Trophoblast cell (in vitro differentiated cells and primary cell): ENCODE measurements around the gene L3MBTL4.

ENCODE experiments used
- DNase-seq, 2 donors: peaks; one replicate each; pipeline ENCODE4 v3.0.0-alpha.2; 2016
- H2AFZ ChIP-seq: 2 replicates; pipeline ENCODE4 v1.6.1; 2013; ENCODE audit warnings: low read length, moderate library complexity, mild to moderate bottlenecking; ENCODE audit not compliant: insufficient read depth, poor library complexity
- H2AK5ac ChIP-seq: 2 replicates; pipeline ENCODE4 v1.6.1; 2013; ENCODE audit warnings: mild to moderate bottlenecking, low read length
- H2BK120ac ChIP-seq: 2 replicates; pipeline ENCODE4 v1.6.1; 2013; ENCODE audit warnings: low read length, mild to moderate bottlenecking, moderate library complexity; ENCODE audit not compliant: insufficient read depth, poor library complexity
- H2BK12ac ChIP-seq: 2 replicates; pipeline ENCODE4 v1.6.1; 2013; ENCODE audit warnings: mild to moderate bottlenecking, low read length, moderate library complexity
- H2BK5ac ChIP-seq: 2 replicates; pipeline ENCODE4 v1.6.1; 2013; ENCODE audit warnings: low read length, low read depth, moderate library complexity, mild to moderate bottlenecking; ENCODE audit not compliant: poor library complexity
- H3K14ac ChIP-seq: 2 replicates; pipeline ENCODE4 v1.6.1; 2013; ENCODE audit warnings: mild to moderate bottlenecking, low read length
- H3K18ac ChIP-seq: 2 replicates; pipeline ENCODE4 v1.6.1; 2013; ENCODE audit warnings: mild to moderate bottlenecking, low read length
- H3K23ac ChIP-seq: 2 replicates; pipeline ENCODE4 v1.6.1; 2013; ENCODE audit warnings: low read length
- H3K27ac ChIP-seq: 2 replicates; pipeline ENCODE4 v1.5.1; 2013; ENCODE audit warnings: low read depth, mild to moderate bottlenecking, inconsistent platforms, low read length, moderate library complexity
- H3K27me3 ChIP-seq: 2 replicates; pipeline ENCODE4 v1.6.1; 2013; ENCODE audit warnings: inconsistent platforms, mild to moderate bottlenecking, low read length, moderate library complexity; ENCODE audit not compliant: insufficient read depth
- H3K36me3 ChIP-seq, 2 experiments: 1 replicate in 1 of 2; 2 replicates in 1 of 2; pipeline ENCODE4 v1.6.1; 2013; ENCODE audit warnings: low read length in 2 of 2, mild to moderate bottlenecking in 2 of 2, moderate library complexity in 1 of 2; ENCODE audit not compliant: insufficient read depth in 2 of 2, control insufficient read depth in 1 of 2
- H3K4ac ChIP-seq: 2 replicates; pipeline ENCODE4 v1.6.1; 2013; ENCODE audit warnings: low read depth, mild to moderate bottlenecking, low read length, moderate library complexity
- H3K4me1 ChIP-seq, 2 experiments: 1 replicate in 1 of 2; 2 replicates in 1 of 2; pipeline ENCODE4 v1.6.1; 2013; ENCODE audit warnings: low read length in 2 of 2, mild to moderate bottlenecking in 2 of 2, moderate library complexity in 1 of 2; ENCODE audit not compliant: insufficient read depth in 2 of 2, control insufficient read depth in 1 of 2
- H3K4me2 ChIP-seq: 2 replicates; pipeline ENCODE4 v1.6.1; 2013; ENCODE audit warnings: inconsistent platforms, mild to moderate bottlenecking, low read length, moderate library complexity
- H3K4me3 ChIP-seq: 2 replicates; pipeline ENCODE4 v1.5.1; 2013; ENCODE audit warnings: mild to moderate bottlenecking, low read depth, low read length, inconsistent platforms
- H3K79me1 ChIP-seq: one replicate; pipeline ENCODE4 v1.6.1; 2013; ENCODE audit warnings: low read length
- H3K79me2 ChIP-seq: 2 replicates; pipeline ENCODE4 v1.6.1; 2013; ENCODE audit warnings: low read length, mild to moderate bottlenecking; ENCODE audit not compliant: control insufficient read depth, insufficient read depth, poor library complexity
- H3K9ac ChIP-seq: 2 replicates; pipeline ENCODE4 v1.6.1; 2013; ENCODE audit warnings: mild to moderate bottlenecking, low read length
- H3K9me3 ChIP-seq: 2 replicates; pipeline ENCODE4 v1.6.1; 2013; ENCODE audit warnings: low read depth, mild to moderate bottlenecking, control low read depth, inconsistent platforms, low read length; ENCODE audit not compliant: insufficient read depth
- H4K12ac ChIP-seq: 2 replicates; pipeline ENCODE4 v1.6.1; 2013; ENCODE audit warnings: low read depth, mild to moderate bottlenecking, low read length, moderate library complexity
- H4K8ac ChIP-seq: 2 replicates; pipeline ENCODE4 v1.6.1; 2013; ENCODE audit warnings: low read depth, mild to moderate bottlenecking, low read length, moderate library complexity
- H4K91ac ChIP-seq: one replicate; pipeline ENCODE4 v1.6.1; 2013; ENCODE audit warnings: low read depth, mild to moderate bottlenecking, low read length, moderate library complexity
- WGBS: extraction: QIAGEN DNeasy Blood & Tissue Kit; methylation state at CpG from one replicate; pipeline ENCODE4 v1.1.7; 2013; ENCODE audit warnings: missing lambda C conversion rate; ENCODE audit not compliant: insufficient read length, insufficient coverage; ENCODE audit errors: extremely low coverage; 5-methylcytosine and 5-hydroxymethylcytosine counted together

L3MBTL4 gene

DNA sequence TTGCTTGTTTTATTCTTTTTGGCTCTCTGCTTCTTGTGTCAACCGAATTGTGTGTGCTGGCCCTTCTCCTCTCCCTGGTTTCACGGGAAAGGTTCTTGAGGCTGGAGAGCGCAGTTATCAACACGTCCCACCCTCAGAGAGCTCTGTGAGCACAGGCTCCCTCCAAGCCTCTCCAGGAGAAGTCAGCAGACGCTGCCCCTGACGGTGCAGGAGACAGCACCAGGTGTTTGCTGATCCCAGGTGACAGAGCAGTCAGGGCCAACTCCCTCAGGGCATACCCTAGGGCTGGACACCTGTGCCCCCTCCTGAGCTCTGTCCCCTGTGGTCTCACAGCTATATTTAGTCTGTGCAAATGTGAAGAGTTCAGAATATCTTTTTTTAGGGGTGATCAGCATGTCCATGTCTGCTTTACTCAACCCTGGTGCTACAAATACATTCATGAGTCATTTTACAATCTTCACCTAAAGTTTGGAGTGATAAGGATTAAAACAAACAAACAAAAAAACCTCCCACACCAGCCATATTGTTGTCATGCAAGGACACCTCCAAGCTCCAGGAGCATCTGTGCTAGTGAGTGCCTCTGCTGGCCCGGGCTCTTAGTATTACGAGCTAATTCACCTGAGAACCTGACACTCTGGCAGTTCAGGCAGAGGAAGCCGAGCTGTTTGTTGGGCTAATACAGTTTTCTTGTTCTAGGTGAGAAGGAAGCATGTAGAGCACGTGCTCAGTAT lies 453.4 kb downstream of the L3MBTL4 start:
- no peak overlapping the region for H4K12ac ChIP-seq
- H3K36me3 ChIP-seq, result no peaks in the 10 kb centered on the region
- no peaks in the 10 kb centered on the region for H3K27me3 ChIP-seq
- no peak overlapping the region for H2BK12ac ChIP-seq
- no peak overlapping the region for H4K91ac ChIP-seq
- H3K4me3 ChIP-seq, result no peak overlapping the region
- no peak overlapping the region for H3K18ac ChIP-seq
- H3K14ac ChIP-seq, result no peak overlapping the region
- no peak overlapping the region for H3K27ac ChIP-seq
- no peak for DNase-seq
- H2BK5ac ChIP-seq, result no peak overlapping the region
- H3K4me1 ChIP-seq, result peaks cover 0 to 2% of the 10 kb centered on the region in 2 experiments
- no peak overlapping the region for H4K8ac ChIP-seq
- no peak overlapping the region for H2BK120ac ChIP-seq
- H2AK5ac ChIP-seq, result no peak overlapping the region
- no peak overlapping the region for H3K23ac ChIP-seq
- H3K4me2 ChIP-seq, result no peak overlapping the region
- H3K9me3 ChIP-seq, result peaks cover 7% of the 10 kb centered on the region
- H2AFZ ChIP-seq, result no peak overlapping the region
- no peak overlapping the region for H3K4ac ChIP-seq
- no peaks in the 10 kb centered on the region for H3K79me2 ChIP-seq
- no peaks in the 10 kb centered on the region for H3K79me1 ChIP-seq
- WGBS, result no CpG with 5 or more reads among the region's 10 CpGs
- no peak overlapping the region for H3K9ac ChIP-seq

DNA sequence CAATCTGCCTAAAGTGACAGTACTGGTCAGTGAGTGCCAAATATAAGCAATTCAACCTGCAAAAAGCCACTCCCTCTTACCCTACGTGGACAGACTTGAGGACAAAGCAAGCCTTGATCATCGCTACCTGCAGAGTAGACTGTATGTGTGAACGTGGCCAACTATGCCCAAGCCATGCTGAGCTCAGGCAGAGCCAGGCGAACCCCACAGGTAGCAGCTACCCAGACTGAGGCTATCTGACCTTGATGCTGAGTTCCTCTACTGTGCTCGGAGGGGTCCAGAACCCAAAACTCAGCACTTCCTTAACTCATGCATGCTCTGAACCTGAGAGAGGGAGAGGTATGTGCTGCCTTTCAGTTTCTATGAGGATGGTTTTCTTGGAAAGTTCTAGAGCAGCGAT lies 455.9 kb downstream of the L3MBTL4 start:
- peaks cover 0 to 2% of the 10 kb centered on the region in 2 experiments for H3K4me1 ChIP-seq
- H3K4me3 ChIP-seq, result no peak overlapping the region
- H3K36me3 ChIP-seq, result no peaks in the 10 kb centered on the region
- H3K23ac ChIP-seq, result no peak overlapping the region
- no peak overlapping the region for H2AK5ac ChIP-seq
- no peak overlapping the region for H3K18ac ChIP-seq
- H2BK12ac ChIP-seq, result no peak overlapping the region
- H2BK120ac ChIP-seq, result no peak overlapping the region
- H3K79me1 ChIP-seq, result no peaks in the 10 kb centered on the region
- H4K8ac ChIP-seq, result no peak overlapping the region
- H4K12ac ChIP-seq, result no peak overlapping the region
- H3K14ac ChIP-seq, result no peak overlapping the region
- H2BK5ac ChIP-seq, result no peak overlapping the region
- H3K9ac ChIP-seq, result no peak overlapping the region
- H3K9me3 ChIP-seq, result peaks cover 7% of the 10 kb centered on the region
- no peaks in the 10 kb centered on the region for H3K27me3 ChIP-seq
- no peak overlapping the region for H3K4ac ChIP-seq
- no peak for DNase-seq
- no peak overlapping the region for H2AFZ ChIP-seq
- no peaks in the 10 kb centered on the region for H3K79me2 ChIP-seq
- no peak overlapping the region for H3K4me2 ChIP-seq
- H4K91ac ChIP-seq, result no peak overlapping the region
- no peak overlapping the region for H3K27ac ChIP-seq
- no CpG with 5 or more reads among the region's 6 CpGs for WGBS

DNA sequence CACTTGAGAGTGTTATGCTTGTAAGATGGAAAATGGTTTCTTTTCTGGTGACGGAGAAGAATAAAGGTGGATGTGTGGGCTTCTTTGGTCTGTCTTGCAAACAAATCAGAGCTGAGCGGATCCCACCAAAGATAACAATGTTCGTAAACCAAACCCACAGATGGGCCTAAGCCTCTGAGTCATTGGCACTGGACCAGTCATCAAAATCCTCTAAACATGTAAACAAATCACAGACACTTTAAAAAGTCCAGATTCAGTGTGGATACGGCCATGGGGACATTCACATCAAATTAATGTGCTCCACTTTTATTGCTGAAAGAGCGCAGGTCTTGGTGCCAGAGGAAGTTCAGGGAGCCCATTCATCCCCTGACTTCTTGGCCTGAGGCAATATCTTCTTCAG lies 458.9 kb downstream of the L3MBTL4 start:
- H3K4me3 ChIP-seq, result no peak overlapping the region
- H3K4ac ChIP-seq, result no peak overlapping the region
- no peak overlapping the region for H2BK120ac ChIP-seq
- H4K8ac ChIP-seq, result no peak overlapping the region
- H3K79me2 ChIP-seq, result no peaks in the 10 kb centered on the region
- H3K14ac ChIP-seq, result no peak overlapping the region
- no peaks in the 10 kb centered on the region for H3K79me1 ChIP-seq
- no peak overlapping the region for H4K12ac ChIP-seq
- no peak overlapping the region for H3K9ac ChIP-seq
- H3K4me2 ChIP-seq, result no peak overlapping the region
- H3K18ac ChIP-seq, result no peak overlapping the region
- H3K23ac ChIP-seq, result no peak overlapping the region
- H3K9me3 ChIP-seq, result peaks cover 4% of the 10 kb centered on the region
- H3K27ac ChIP-seq, result no peak overlapping the region
- H3K27me3 ChIP-seq, result no peaks in the 10 kb centered on the region
- H2BK12ac ChIP-seq, result no peak overlapping the region
- H3K36me3 ChIP-seq, result no peaks in the 10 kb centered on the region
- WGBS, result no CpG with 5 or more reads among the region's 5 CpGs
- no peaks in the 10 kb centered on the region for H3K4me1 ChIP-seq
- no peak overlapping the region for H2AK5ac ChIP-seq
- no peak overlapping the region for H4K91ac ChIP-seq
- no peak for DNase-seq
- no peak overlapping the region for H2AFZ ChIP-seq
- no peak overlapping the region for H2BK5ac ChIP-seq

DNA sequence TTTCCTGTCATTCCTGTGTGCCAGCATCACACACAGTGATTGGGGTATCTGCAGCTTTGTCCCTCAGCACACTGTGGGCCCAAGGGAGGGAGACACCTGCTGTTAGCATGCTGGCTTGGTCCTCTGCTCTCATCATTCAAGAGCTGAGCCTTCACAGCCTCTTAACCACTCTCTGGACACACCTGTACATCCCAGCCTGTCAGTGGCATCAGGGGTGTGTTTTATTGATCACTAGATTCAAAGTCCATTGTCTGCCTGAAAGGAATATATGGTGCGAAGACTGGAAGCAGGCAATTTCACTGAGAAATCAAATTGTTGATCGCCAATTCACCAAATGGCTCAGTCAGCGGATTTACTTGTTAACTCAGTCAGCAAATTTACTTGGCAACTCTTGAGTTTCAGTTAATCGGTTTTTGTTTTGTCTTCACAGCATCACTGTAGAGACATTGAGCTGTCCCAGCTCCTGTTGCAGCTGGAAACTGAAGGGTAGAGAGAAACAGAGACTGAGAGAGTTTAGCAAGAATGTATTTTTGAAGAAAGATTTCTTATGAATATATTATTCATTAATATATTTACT lies 463.1 kb downstream of the L3MBTL4 start:
- no peak overlapping the region for H3K27ac ChIP-seq
- H3K4me1 ChIP-seq, result no peaks in the 10 kb centered on the region
- H3K18ac ChIP-seq, result no peak overlapping the region
- no peak overlapping the region for H3K9ac ChIP-seq
- no peaks in the 10 kb centered on the region for H3K79me1 ChIP-seq
- no peak overlapping the region for H3K4ac ChIP-seq
- no peak overlapping the region for H2AFZ ChIP-seq
- no peak overlapping the region for H3K4me2 ChIP-seq
- no peak overlapping the region for H3K4me3 ChIP-seq
- H2BK120ac ChIP-seq, result no peak overlapping the region
- no peaks in the 10 kb centered on the region for H3K9me3 ChIP-seq
- H3K36me3 ChIP-seq, result no peaks in the 10 kb centered on the region
- no peak overlapping the region for H2BK12ac ChIP-seq
- no peaks in the 10 kb centered on the region for H3K79me2 ChIP-seq
- no peak overlapping the region for H4K8ac ChIP-seq
- H3K14ac ChIP-seq, result no peak overlapping the region
- no peak for DNase-seq
- no peak overlapping the region for H3K23ac ChIP-seq
- no peak overlapping the region for H4K91ac ChIP-seq
- H2BK5ac ChIP-seq, result no peak overlapping the region
- WGBS, result no CpG with 5 or more reads among the region's 4 CpGs
- H3K27me3 ChIP-seq, result no peaks in the 10 kb centered on the region
- no peak overlapping the region for H4K12ac ChIP-seq
- no peak overlapping the region for H2AK5ac ChIP-seq
